ENCODE data around the gene TBC1D21. TPM values are rescaled to one million over a fixed set of nuclear protein-coding genes. Genes with fewer than 3 reads are reported as not detected.

TBC1D21 gene
- total and polyA plus RNA-seq, 10 of the 15 experiments (the other 5 are each of a cell fraction or from before 2014, with no cell fraction given) = not detected

DNA sequence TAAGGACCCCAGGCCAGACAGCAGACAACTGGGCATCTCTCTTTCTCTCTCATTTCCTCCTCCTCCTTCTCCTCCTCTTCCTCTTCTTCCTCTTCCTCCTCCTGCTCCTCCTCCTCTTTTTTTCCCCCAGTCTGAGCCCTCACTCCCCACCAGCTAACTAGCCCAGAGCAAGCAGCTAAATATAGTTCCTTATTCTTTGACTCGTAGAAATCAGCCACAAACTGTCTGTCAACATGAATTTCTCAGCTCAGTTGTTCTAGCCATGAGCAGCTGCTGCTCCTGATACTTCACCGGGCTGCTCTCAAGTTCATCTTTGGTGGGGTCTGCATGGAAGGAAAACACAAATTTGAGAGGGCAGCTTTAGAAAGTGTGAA, 33.7 kb downstream of the TBC1D21 start:
- in situ Hi-C loops (cut with MboI) (no loop called here), intact Hi-C loops (cut with micrococcal nuclease; ENCODE audit: unreplicated experiment) (no loop called here)
- no peak overlapping the region for H3K27ac ChIP-seq (ENCODE audit: control insufficient read depth, insufficient read depth)
- no peak overlapping the region for H3K4me3 ChIP-seq
- no peaks in the 10 kb centered on the region for H4K20me1 ChIP-seq (ENCODE audit: control insufficient read depth, insufficient read depth)
- H3K79me2 ChIP-seq (ENCODE audit: control insufficient read depth, insufficient read depth, low read length) = no peaks in the 10 kb centered on the region
- H3K9me3 ChIP-seq (replicated peaks; ENCODE audit: control insufficient read depth, insufficient read depth, low read length) = no peaks in the 10 kb centered on the region
- no peaks in the 10 kb centered on the region for H3K4me1 ChIP-seq (ENCODE audit: control insufficient read depth, insufficient read depth, low read length)
- ChIA-PET SMC1A (ENCODE audit: uncharacterized antibody, unreplicated experiment) (interaction anchor here (0.7 to 4.8 kb wide), 3 partner anchors 9 to 33 kb away, joined by 3 to 43 read pairs (median 5); partner anchors contain the start of gene TBC1D21), POLR2A (interaction anchor here (0.6 kb wide), 1 partner anchor 1453 kb away, joined by 4 read pairs; no protein-coding TSS in a partner anchor), RAD21 (ENCODE audit: unreplicated experiment) (interaction anchor here (0.8 to 1.4 kb wide), 2 partner anchors 28 to 33 kb away, joined by 3 to 6 read pairs; no protein-coding TSS in a partner anchor), CTCF (interaction anchor here (0.6 to 8.8 kb wide), 15 partner anchors 9 to 271 kb away, joined by 3 to 116 read pairs (median 3); partner anchors contain the start of gene TBC1D21)
- no peak overlapping the region for H3K4me2 ChIP-seq (ENCODE audit: control insufficient read depth, insufficient read depth)
- TF ChIP-seq HSF1 (IDR thresholded peaks at IDR 0.05; ENCODE audit: low read depth, low read length) (no peak), SP1 (IDR thresholded peaks at IDR 0.05; ENCODE audit: low read depth, low read length) (no peak), USF1 (IDR thresholded peaks at IDR 0.05; ENCODE audit: borderline replicate concordance, extremely low read length, insufficient read depth, low read depth, low read length) (no peak), SUZ12 (IDR thresholded peaks at IDR 0.05; ENCODE audit: unreplicated experiment) (no peak), KLF5 (IDR thresholded peaks at IDR 0.05; ENCODE audit: partially characterized antibody) (no peak), ZNF217 (IDR thresholded peaks at IDR 0.05) (no peak), NFYB (IDR thresholded peaks at IDR 0.05; ENCODE audit: insufficient read depth, low read depth, low read length) (no peak), BCL11A (IDR thresholded peaks at IDR 0.05; ENCODE audit: low read depth, low read length) (no peak), RFX5 (IDR thresholded peaks at IDR 0.05; ENCODE audit: low read depth, low read length) (no peak), RAD51 (IDR thresholded peaks at IDR 0.05) (no peak), DPF2 (IDR thresholded peaks at IDR 0.05) (no peak), POLR2A (IDR thresholded peaks at IDR 0.05; ENCODE audit: low read depth, low read length) (no peak), CUX1 (IDR thresholded peaks at IDR 0.05; ENCODE audit: insufficient replicate concordance, low read depth, low read length) (no peak), SMARCA5 (IDR thresholded peaks at IDR 0.05) (no peak), CREM (IDR thresholded peaks at IDR 0.05; ENCODE audit: low read depth) (no peak)
- no TSS peak for BruUV-seq (replicated peaks)
- FAIRE-seq (no peak), DNase-seq (ENCODE audit: low read depth, low spot score) (no peak), ATAC-seq (no peak)
- peaks cover 3 to 6% of the 10 kb centered on the region in 2 experiments; a peak in 3 of 4 replicates for H3K27me3 ChIP-seq (replicated peaks in 1 of 2; ENCODE audit: control insufficient read depth in 2 of 2, insufficient read depth in 2 of 2, low read length in 1 of 2)
- WGBS (ENCODE audit: insufficient coverage, insufficient replicate concordance, low lambda C conversion rate, missing lambda C conversion rate) = 50% methylated on average over 2 of the region's 2 CpGs
- no peaks in the 10 kb centered on the region for H3K36me3 ChIP-seq (ENCODE audit: control insufficient read depth in 2 of 2, insufficient read depth in 2 of 2, low read length in 1 of 2)
- H3K9ac ChIP-seq (ENCODE audit: control insufficient read depth, insufficient read depth, low read length) = no peak overlapping the region
- no peak overlapping the region for H2AFZ ChIP-seq (ENCODE audit: control insufficient read depth, low read depth, low read length)
